HG03432 (cell line): Measurements from ENCODE around the gene EPS8L3.
"Not testable (repeated sequence)": the region's sequence is repeated elsewhere in the genome, so short reads cannot be mapped to it uniquely, and the experiment has no call there.

Source experiments
- ATAC-seq: cut with Tn5 transposase; IDR thresholded peaks from one replicate; pipeline ENCODE4 v1.9.1; 2021; ENCODE audit warnings: mild to moderate bottlenecking, moderate library complexity; ENCODE audit not compliant: unreplicated experiment

Gene EPS8L3

GRCh38 chr1:109781806-109782205, 18.1 kb upstream of the EPS8L3 start:
- ATAC-seq = no peak

DNA sequence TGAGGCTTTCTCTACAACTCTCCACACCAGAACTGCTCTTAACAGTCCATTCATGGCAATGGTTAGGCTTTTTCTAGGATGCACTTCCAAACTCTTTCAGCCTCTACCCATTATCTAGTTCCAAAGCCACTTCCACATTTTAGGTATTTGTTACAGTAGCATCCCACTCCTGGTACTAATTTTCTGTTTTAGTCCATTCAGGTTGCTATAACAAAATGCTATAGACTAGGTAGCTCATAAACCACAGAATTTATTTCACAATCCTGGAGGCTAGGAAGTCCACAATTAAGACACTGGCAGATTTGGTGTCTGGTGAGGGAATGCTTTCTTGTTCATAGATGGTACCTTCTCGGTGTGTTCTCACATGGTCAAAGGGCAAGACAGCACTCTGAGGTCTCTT, 17.3 kb upstream of the EPS8L3 start:
- ATAC-seq = no peak

DNA sequence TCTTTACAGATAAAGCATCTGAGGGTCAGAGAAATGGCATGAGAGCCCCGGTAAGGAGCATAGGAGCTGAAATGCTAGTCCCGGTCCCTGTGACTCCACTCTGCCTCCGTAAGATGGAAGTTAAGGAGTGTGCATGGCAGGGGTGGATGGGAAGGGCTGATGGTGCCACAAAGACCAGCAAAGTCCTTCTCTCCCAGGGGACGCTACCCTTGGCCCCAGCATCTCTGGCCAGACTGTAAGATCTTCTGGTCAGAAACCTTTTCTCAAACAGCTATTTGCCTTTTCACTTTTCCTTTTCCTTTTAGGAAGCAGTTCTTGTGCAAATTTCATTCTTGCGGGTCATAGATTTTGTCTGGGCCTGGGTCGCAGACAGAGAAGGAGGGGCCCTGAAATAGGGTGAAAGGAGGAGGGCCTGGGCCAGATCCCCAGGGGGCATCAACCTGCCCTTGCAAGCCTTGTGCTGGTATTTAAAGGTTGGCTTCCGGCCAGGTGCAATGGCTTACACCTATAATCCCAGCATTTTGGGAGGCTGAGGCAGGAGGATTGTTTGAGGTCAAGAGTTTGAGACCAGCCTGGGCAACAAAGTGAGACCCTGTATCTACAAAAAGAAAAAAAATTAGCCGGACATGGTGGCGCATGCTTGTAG, 14.4 kb upstream of the EPS8L3 start:
- ATAC-seq = no peak

- ATAC-seq = no peak
Measured at GRCh38 chr1:109777436-109777835, 13.7 kb upstream of the EPS8L3 start.

GRCh38 chr1:109776911-109777310, 13.2 kb upstream of the EPS8L3 start:
- ATAC-seq = peak; percentile 69

DNA sequence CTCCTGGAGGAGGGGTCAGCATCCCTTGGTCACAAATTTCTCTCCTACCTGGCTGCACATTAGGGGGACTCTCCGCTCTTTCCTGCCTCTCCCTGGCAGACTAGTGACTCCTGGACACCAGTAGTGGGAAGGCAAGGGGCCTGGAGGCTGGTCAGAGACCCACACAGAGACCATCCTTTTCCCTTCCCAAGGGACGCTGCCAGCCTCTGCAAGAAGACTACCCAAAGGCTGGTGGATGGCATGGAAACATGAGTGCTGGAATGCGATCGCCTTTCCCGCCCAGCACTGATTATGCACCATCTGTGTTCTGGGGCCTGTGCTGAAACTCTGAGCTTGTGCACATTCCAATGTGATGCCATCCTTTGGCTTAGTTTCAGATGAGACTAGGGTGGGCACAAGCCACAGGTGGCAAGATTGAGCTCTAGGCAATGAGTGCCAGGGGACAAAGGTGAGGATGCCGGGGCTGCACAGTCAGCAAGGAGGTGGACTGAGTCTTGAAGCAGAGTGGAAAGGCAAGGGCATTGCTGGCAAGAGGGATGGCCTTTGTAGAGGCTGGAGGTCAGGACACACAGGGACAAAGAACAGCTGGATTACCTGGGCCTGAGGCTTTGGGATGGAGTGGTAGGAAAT, 12.6 kb upstream of the EPS8L3 start:
- no peak for ATAC-seq

DNA sequence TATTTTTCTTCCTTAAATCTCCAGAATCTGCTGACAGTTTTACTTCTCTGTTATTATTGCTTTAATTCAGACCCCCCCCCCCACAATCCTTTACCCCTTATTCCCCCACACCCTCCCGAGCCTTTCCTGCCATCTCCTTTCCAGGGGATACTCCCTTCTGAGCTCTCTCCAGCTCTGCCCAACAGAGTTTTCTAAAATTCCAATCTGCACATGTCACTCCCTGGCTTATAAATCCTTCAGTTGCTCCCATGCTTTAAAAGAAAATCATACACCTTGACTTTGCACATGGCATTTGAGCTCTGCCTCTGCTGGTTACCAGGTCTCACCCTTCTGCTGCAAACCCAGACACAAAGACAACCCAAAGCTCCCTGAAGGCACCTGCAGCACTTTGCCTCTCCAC, 11.7 kb upstream of the EPS8L3 start:
- no peak for ATAC-seq

- no peak for ATAC-seq
Measured at GRCh38 chr1:109773900-109774485, 10.3 kb upstream of the EPS8L3 start.

- peak; percentile 74 for ATAC-seq
Measured at GRCh38 chr1:109773203-109773899, 9.6 kb upstream of the EPS8L3 start.

DNA sequence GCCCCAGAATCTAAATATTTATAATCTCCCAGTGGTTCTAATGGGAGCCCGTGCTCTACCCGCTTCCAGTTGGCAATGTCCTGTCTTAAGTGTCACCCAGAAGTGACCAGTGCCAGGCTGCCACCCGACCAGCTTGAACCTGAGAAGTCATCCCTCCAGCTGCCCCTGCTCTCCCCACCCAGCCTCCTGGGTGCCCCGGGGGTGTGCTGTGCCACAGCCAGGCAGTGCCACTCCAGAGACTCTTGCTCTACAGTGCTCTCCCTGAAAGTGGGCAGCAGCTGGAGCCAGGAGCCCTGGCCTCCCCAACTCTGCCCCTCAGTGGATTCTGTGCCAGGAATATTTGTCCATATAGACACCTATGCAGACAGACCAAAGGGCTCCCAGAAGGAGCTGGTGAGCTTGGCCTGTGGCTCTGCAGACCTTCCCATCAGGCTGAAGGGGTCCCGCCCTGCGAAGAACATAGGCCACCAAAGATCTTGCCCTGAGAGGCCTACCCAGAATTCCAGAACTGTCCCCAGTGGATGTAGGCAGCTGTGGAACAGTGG, 9.0 kb upstream of the EPS8L3 start:
- ATAC-seq = no peak

DNA sequence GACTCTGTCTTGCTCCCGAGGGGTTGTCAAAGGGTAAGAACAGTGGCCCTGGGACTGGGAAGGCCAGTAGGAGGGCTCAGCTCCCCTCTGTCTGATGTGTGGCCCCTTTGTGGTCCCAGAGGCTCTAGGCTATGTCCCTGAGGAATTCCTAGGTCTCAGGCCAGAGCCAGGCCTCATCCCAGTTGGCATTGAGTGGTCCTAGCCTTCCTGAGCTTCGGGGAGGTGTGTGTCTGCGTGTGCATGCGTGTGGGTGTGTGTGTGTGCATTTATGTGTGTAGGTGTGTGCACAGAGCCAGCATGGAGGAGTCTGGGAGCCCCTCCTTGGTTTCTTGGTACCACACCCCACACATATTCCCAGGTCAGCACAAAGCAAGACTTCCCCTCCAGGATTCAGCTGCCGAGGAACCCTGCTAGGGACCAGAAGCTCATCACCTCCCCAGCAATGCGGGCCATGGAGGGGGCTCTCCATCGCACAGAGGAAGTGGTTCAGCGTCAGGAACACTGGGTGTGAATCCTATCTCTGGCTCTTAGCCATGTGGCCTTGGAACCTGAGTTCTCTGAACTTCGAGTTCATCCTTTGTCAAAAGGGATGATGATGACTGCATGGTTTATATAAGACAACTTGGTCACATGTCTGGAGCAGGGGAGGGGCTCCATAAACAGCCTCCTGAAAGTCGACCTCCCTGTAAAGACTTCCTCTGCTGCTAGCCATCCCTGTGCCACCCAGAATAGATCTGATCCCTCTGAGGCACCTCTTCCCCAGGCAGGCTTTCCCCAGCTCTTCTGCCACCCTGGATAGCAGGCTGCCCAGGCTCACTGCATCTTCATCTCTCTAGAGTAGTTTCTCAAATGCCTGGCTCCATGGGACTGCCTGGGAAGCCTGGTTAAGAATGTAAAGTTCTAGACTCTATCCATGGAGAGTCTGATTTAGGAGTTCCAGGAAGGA, 8.3 kb upstream of the EPS8L3 start:
- ATAC-seq = no peak

DNA sequence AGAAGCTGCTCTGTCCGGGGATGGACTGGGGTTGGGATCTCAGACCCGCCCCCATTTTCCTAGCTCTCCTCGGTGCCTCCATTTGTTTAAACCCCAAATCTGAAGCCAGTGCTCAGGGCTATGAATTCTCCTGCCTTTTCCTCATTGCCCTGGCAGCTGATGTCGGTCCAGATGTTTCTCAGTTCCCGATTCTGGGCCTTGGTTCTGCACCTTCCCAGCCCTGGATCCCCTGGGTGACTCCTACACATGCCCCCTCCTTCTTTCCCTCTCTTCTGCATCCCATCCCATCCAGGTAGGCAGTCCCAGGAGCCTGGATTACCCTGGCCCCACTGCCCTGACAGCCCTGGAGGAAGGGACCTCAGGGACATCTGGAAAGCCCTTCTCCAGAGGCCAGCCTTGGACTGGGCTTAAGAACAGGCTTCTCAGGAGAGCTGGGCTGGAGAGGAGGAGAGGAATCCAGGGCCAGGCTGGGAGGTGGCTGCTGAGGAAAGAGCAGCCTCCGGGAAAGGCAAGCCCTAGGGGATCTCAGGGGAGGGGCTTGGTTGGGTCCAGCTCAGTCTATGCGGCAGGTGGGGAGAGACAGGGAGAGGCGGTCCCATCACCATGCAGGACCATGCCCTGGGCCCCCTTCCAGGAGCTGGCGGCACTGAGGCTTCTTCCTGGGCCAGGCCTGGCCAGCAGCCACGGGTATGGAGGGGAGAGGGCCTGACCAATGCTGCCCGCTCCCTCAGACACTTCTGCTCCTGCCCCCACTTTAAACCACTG, 6.8 kb upstream of the EPS8L3 start:
- no peak for ATAC-seq

- no peak for ATAC-seq
Measured at GRCh38 chr1:109769330-109770078, 5.8 kb upstream of the EPS8L3 start.

DNA sequence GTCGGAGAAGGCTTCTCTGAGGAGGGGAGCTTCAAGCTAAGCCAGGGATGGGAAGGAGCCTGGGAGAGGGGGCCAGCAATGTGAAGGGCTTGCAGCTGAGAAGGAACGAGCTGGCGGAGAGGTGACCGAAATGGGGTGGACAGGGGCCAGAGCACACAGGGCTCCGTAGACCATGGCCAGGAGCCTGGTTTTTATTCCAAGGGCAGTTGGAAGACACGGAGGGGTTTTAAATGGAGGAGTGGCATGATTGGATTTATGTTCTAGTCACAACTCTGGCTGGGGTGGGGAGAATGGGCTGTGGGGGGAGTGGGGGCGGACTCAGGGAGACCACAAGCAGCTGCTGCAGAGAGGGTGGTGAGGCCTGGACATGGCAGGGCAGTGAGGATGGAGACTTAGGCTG, 5.1 kb upstream of the EPS8L3 start:
- no peak for ATAC-seq

- ATAC-seq = no peak
Measured at GRCh38 chr1:109768335-109768650, 4.6 kb upstream of the EPS8L3 start.

DNA sequence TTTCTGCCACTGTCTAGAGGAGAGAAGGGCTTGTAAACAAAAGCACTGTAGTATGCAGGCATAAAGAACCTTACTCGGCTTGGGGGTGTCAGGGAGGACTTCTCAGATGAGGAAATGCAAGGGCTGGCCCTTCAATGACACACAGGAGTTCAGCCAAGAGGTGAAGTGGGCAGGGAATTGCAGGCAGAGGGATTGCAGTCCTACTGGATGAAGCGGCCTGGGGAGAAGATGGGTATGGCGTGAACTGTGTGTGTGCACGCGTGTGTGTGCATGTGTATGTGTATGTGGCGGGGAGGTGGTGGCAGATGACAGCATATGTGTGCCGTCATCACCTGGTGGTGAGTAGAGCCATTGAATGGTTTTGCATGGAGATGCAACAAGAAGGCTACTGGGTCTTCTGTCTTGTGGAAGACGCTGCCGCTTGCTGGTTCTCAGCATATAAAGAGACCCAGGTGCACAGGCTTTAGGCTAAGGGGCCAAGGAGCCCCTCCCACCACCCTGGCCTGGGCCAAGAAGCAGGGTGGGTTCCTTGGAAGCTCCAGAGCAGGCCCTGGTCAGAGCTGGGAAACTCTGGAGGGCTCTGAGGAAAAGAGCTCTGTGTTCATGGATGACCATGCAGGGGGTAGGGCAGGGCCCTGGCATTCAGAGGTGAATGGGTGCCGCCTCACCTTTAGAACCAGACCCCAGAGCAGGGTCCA, 4.1 kb upstream of the EPS8L3 start:
- ATAC-seq = no peak

- not testable (repeated sequence) for ATAC-seq
Measured at GRCh38 chr1:109766991-109767636, 3.4 kb upstream of the EPS8L3 start.
